Tibial nerve (tissue), 4 donors: ENCODE results near the gene SPTBN5.

ENCODE experiments used
- EP300 ChIP-seq, 2 donors: sonication (generic); formaldehyde crosslinking; IDR thresholded peaks; one replicate each; pipeline ENCODE4 v1.6.1; 2017; ENCODE audit warnings: antibody characterized with exemption in 2 of 2, mild to moderate bottlenecking in 1 of 2
- POLR2A ChIP-seq, 2 donors: fragments of 450-650 bp; IDR thresholded peaks; one replicate each; pipeline ENCODE4 v1.6.1; 2017; ENCODE audit warnings: antibody characterized with exemption in 2 of 2, mild to moderate bottlenecking in 2 of 2, moderate library complexity in 2 of 2
- TF ChIP-seq, protein P1 (sequence below), 5 experiments: fragments of 200-600 bp in 3 of 5; fragments of 450-650 bp in 2 of 5; sonication (generic) in 3 of 5; IDR thresholded peaks; one replicate each; pipeline ENCODE4 v1.5.1; 2016 to 2019; ENCODE audit warnings: antibody characterized with exemption in 5 of 5, mild to moderate bottlenecking in 3 of 5, moderate library complexity in 2 of 5

- TF ChIP-seq POLR2A (IDR thresholded peaks at IDR 0.05) (no peak), EP300 (IDR thresholded peaks at IDR 0.05) (no peak)
- TF ChIP-seq, protein P1, sequence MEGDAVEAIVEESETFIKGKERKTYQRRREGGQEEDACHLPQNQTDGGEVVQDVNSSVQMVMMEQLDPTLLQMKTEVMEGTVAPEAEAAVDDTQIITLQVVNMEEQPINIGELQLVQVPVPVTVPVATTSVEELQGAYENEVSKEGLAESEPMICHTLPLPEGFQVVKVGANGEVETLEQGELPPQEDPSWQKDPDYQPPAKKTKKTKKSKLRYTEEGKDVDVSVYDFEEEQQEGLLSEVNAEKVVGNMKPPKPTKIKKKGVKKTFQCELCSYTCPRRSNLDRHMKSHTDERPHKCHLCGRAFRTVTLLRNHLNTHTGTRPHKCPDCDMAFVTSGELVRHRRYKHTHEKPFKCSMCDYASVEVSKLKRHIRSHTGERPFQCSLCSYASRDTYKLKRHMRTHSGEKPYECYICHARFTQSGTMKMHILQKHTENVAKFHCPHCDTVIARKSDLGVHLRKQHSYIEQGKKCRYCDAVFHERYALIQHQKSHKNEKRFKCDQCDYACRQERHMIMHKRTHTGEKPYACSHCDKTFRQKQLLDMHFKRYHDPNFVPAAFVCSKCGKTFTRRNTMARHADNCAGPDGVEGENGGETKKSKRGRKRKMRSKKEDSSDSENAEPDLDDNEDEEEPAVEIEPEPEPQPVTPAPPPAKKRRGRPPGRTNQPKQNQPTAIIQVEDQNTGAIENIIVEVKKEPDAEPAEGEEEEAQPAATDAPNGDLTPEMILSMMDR (IDR thresholded peaks at IDR 0.05), result no peak
Measured at GRCh38 chr15:41849204-41849603, 44.6 kb downstream of the SPTBN5 start.
